ENCODE results near the gene CAPN5.

GRCh38 chr11:77136784-77137420 lies 70.1 kb downstream of the CAPN5 start:
- TF ChIP-seq CTCF (IDR thresholded peaks at IDR 0.05), result no peak
- no peak for TF ChIP-seq POLR2AphosphoS5 (IDR thresholded peaks at IDR 0.05)
